ENCODE data around the gene AFAP1.

Gene AFAP1

DNA sequence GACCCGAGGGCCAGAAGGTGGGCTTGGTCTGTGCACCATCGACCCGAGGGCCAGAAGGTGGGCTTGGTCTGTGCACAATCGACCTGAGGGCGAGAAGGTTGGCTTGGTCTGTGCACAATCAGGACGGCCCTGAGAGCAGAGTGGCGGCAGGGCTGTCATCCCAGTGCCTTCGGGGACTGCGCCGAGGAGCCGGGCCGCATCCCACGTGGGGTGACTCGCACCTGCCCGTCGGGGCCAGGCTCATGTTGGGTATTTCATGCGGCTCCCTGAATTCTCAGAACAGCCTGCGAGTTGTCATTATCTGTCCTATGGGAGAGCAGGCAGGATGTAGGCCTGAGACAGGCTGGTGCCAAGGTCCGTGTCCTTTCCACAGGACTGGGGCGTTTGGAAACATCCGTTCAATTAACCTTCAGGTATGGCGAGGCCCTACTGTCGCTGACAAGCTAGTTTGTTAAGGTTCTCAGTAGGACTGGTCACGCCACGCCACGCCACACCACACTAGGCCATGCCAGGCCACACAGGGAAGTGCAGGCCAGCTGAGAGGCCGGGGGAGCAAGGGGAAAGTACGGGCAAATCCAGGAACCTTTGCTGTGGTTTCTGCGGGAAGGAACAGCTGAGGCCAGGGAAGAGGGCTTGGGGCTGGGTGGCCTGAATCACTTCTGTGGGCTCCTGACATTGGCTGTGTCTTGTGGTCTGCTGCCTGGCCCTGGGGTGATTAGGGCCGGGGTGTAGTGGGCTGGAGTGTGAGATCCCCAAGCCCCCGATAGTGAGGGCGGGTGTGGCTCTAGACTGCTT is 182.9 kb downstream of the AFAP1 start:
- no peak for DNase-seq (ENCODE audit: low read depth, low spot score)

DNA sequence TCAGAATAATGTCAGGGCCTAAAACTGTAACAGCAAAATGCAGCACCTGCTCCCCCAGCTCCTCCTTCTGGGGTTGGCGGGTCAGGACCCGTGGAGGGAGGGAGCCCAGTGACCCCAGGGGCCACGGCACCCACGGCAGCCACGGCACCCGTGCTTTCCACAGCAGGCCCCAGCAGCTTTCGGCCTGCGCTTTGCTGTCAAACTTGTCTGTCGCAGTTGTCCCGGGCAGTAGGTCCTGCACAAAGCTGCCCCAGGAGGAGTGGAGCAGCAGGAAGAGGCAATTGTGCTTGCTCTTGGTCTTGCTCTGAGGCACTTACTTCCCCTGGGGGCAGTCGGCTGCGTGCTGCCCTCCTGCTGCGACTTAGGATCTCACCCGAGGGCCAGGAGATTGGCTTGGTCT is 183.6 kb downstream of the AFAP1 start:
- no peak for DNase-seq (ENCODE audit: low read depth, low spot score)

DNA sequence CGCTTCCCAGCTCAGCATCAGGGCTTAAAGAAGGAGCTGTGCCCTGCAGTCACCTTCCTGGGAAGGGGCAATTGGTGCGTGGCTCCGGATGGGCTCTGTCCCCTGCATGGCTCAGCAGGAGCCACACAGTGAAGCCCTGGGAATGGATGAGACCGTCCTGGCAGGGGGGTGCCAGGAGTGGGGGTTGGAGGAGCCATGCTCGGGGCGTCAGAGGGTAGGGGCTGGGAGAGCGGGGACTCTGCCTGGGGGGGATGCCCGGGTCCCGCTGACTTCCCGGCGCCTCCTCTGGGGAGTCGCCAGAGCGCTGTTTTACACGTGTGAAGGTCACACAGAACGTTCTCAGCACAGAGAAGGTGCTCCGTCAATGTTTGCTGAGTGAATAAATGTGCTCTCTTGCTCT is 184.1 kb downstream of the AFAP1 start:
- no peak for DNase-seq (ENCODE audit: low read depth, low spot score)

DNA sequence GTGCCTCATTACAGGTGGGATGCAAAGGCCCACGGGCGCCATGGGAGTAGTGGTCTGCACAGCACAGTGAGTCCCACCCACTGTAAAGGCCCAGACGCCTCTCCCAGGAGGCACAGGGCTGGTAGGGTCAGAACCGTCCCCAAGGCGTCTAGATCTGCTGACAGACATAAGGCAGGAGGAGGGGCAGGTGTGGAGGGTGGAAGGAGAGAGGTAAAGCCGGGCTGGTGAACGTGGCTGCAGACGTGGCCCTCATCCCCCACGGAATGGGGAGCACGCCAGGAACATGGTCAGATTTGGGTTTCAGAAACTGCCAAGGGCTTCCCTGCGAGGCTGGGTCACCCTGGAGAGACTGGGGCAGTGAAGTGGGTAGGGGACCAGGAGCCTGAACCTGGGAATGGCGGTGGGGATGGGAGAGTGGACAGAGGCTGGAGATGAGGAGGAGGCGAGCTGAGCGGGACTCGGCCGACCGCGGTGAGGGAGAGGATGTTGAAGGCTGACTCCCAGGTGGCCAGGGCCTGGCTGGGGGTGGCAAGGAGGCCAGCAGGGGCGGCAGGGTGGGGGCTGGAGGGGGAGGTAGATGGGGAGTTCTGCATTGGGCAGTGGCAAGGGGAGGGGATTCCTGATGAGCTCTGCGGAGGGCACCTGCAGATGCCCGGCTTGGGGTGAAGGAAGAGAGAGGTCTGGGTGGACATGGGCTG is 184.9 kb downstream of the AFAP1 start:
- no peak for DNase-seq (ENCODE audit: low read depth, low spot score)

DNA sequence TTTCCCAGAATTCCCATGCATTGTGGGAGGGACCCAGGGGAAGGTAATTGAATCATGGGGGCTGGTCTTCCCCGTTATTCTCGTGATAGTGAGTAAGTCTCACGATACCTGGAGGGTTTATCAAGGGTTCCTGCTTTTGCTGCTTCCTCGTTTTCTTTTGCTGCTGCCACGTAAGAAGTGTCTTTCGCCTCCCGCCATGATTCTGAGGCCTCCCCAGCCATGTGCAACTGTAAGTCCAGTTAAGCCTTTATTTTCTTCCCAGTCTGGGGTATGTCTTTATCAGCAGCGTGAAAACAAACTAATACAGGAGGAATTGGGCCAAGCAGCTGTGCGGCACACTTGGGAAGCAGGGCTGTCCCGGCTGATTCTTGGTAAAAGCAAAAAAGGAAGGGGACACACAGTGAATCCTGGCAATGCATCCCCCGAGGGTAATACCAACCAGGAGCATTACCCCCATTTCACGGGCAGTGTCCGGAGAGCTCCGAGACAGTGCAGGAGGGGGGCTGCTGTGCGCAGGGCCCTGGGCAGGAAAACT is 185.7 kb downstream of the AFAP1 start:
- no peak for DNase-seq (ENCODE audit: low read depth, low spot score)

DNA sequence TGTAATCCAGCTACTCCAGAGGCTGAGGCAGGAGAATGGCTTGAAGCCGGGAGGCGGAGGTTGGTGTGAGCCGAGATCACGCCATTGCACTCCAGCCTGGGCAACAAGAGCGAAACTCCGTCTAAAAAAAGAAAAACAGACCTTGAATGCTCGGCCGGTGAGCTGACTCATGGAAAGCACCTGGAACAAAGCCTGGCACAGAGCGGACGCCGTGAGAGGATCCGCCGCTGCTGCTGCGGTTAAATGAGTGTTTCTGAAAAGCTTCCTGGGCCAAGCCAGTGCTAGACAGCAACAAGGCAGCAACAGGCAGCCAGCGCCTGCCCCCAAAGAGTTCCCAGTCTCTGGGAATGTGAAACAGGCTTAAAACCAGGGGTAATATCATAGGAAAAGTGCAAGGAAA is 186.4 kb downstream of the AFAP1 start:
- no peak for DNase-seq (ENCODE audit: low read depth, low spot score)

DNA sequence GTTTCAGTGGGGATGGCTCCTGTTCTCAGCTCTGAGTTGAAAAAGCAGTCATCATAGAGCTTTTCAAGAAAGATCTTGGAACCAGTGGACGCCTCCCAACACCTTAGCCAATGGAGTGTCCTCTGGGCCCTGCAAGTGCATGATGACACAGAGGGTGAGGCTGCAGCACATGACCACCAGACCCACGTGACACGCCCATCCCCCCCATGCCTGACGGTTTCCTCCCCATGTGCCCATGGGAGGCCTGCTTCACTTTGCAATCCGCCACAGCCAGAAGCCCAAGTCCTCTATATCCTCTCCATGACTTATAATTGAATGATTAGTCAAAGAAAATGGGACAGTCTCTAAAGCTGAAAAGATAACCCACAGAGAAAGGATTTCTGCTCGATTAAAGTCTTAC is 187.0 kb downstream of the AFAP1 start:
- DNase-seq (ENCODE audit: low read depth, low spot score), result no peak

DNA sequence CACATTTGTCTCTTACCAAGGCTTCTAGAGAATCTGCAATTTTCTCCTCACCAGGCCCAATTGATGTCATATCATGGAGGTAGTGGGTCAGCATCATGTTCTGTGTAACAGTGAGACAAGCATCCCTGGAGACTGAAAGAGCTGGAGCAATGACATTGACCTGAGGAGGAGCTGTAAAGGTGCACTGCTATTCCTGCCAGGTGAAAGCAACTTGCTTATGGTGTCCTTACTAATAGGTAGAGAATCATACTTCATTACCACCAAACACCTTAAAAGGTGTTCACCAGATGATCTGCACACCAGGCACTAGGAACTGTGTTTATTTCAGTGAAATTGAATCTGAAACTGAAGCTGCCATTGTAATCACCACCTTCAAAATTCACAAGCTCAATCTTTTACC is 188.7 kb downstream of the AFAP1 start:
- no peak for DNase-seq (ENCODE audit: low read depth, low spot score)

DNA sequence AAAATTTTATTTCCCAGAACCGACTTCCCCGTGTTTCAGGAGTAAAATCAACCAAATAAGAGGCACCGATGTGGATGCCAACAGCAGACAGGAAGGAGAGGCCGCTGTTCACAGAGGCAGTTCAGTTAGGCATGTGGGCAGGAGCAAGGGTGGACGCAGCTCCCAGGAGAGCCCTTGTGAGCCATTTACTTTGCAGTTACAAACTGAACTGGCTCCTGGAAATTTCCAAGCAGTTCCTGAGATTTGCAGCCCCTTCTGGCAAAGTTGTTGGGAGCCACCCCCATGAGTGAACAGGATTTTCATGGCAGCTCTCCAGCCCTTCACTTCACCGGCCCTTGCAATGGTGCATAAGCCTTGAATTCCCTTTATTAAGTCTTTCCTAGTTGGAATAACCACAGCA is 189.1 kb downstream of the AFAP1 start:
- no peak for DNase-seq (ENCODE audit: low read depth, low spot score)

DNA sequence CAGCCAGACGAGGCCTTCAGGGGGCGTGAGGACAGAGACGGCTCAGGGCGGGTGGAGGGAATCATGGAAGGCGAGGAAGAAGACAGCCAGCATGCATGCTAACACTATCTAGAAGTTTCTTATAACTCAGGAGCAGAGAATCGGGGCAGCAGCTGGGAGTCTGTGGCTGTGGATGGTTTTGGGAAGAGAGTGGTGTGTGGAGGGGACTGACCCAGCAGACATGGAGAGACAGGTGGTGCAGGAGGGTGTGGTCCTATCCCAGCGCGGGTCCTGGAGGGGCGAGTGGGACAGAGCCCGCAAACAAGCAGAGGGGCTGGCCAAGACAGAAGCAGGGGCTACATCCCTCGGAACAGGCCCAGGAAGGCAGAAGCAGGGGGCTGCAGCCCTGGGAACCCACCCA is 192.1 kb downstream of the AFAP1 start:
- no peak for DNase-seq (ENCODE audit: low read depth, low spot score)

DNA sequence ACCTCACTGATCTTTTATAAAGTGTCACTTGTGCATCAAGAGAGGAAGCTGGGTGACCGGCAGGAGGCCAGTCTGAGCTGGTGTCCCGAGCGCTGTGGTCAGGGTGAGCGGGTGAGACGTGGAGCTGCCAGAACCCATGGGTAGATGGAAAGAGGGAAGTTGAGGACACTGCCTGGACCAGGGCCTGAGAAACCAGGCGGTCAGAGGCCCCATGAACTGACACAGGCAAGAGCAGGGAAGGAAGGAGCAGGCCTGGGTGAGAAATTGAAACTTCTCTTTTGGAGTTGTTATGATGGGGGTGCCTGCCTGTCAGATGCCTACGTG is 192.6 kb downstream of the AFAP1 start:
- no peak for DNase-seq (ENCODE audit: low read depth, low spot score)

DNA sequence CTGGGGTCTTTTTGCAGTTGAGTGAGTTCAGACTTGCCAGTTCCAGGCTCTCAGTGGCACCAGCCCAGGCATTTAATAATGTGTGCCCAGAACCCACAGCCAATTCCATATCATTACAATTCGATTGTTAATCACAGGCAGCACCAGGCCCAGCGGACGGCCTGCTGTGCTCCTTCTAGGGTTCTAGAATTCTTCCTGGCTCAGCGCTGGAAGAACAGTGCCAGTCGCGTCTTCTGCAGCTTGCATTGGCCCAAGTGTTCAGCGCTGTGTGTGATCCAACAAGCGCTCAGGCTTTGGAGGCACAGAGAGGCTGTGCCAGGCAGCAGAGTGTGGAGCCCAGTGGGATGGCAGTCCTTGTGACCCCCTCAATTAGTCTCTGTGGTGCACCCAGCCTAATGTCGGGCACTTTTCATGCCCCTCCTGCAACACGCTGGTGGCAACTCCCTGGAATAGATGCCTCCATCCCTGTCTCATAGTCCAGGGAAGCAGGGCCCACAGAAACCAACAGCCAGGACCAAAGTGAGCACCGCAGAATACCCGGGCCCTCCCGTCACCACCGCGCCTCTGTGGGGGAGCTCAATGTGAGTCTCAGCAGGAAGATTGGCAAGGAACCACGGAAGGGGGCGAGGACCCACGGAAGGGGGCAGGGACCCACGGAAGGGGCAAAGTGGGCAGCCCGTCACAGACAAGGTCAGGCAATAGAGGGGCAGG is 193.2 kb downstream of the AFAP1 start:
- DNase-seq (ENCODE audit: low read depth, low spot score), result no peak

DNA sequence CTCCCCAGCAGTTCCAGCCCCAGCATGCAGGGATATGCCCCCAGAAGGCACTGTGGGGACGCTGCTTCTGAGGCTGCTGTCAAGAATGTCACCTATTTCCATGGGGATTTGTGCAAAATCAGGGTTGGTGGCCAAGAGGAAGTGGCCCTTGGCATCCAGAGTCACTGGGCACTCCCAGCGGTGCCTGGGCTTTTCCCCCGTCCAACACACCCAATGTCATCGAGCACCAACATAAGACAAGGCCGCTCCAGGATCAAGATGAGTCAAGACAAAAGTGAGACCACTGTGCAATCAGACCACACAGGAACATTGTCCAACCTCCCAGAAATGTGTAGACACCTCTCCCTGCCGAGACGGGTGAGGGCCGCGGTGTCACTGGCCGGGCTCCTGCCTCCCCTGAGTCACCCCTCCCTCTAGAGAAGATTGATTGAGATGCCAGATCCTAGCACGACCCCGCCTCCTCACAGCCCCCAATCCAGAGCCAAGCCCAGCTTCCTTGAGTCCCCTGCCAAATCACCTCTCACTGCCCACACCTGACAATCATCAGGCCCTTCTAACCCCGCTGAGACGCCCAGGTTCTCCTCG is 194.3 kb downstream of the AFAP1 start:
- no peak for DNase-seq (ENCODE audit: low read depth, low spot score)

DNA sequence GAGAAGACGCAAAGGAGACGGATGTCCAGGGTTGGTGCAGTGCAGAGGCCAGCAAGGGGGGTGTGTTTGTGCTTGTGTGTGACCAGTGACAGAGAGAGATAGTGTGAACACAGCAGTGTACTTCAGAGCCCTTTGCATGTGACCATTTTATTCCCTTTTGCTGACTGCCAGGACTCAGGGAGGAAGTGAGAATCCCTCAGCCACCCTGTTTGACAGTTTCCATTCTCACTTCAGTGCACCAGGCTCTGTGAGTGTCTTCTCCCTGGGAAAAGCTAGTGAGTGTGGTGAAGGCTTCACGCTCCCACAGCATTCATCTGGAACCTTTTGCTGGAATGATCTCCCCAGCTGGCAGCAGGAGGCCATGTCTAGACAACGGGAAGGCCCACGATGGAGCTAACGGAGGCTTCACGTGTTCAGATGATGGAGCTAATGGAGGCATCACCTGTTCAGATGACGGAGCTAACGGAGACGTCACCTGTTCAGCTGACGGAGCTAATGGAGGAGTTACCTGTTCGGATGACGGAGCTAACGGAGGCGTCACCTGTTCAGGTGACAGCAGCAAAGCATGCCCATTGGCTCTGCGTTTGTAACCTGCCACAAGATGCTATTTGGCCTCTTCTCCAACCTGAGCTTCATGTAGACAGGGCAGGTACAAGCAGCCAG is 195.4 kb downstream of the AFAP1 start:
- DNase-seq (ENCODE audit: low read depth, low spot score), result no peak

DNA sequence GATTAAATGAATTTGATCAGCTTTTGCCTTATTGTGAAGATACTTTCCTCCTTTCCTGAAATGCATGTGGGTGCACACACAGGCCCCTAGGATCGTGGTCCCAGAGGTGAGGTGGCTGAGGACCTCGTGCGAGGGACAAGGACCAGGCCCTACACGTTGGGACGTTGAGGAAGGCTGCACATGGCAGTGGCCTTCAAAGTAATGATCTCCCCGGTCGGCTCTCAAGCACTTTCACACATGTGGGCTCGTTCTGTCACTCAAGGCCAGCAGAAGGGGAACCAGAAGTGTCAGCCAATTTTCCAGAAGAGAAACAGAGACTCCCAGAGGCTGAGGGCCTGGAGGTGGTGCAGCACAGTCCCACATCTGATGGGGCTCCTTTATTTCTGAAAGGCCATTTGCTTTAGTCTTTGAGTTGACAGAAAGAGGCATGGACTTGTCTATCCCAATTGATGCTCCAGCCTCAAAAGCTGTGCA is 196.8 kb downstream of the AFAP1 start:
- no peak for DNase-seq (ENCODE audit: low read depth, low spot score)

DNA sequence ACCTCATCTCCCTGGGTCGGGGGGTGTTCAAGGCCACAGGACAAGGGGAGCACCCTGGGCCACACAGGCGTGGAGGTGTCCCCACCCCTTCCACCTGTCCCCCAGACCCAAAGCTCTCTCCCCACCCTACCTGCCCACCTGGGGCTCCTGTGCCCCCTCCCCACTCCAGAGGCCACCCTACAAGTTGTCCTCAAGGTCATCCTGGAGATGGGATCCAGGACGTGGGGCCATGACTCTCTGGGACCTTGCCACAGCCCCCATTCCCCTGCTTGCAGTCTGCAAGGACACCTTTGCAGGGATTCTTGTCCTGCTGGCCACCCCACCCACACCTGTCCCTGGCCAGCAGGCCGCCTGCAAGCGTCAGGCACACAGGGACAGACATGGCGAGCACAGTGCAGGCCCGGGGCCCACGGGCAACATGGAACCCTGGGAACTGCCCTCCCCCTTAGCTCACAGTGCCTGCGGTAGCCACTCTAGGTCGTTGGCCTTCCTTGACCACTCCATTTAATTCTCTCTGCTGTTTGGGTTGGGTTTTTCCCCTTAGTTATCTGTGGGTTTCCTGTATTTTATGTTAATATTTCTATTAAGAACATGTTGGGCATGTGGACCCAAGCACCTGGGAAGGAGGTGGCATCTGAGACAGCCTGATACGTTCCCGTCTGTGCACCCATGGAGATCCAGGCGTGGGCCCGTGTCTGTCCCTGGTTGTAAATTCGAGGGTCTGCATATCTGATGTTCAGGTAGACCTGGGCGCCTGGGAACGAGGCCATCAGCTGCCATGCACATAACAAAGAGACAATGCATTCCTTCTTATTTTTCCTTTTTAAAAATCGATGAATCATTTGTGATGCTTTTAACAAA is 197.5 kb downstream of the AFAP1 start:
- no peak for DNase-seq (ENCODE audit: low read depth, low spot score)

DNA sequence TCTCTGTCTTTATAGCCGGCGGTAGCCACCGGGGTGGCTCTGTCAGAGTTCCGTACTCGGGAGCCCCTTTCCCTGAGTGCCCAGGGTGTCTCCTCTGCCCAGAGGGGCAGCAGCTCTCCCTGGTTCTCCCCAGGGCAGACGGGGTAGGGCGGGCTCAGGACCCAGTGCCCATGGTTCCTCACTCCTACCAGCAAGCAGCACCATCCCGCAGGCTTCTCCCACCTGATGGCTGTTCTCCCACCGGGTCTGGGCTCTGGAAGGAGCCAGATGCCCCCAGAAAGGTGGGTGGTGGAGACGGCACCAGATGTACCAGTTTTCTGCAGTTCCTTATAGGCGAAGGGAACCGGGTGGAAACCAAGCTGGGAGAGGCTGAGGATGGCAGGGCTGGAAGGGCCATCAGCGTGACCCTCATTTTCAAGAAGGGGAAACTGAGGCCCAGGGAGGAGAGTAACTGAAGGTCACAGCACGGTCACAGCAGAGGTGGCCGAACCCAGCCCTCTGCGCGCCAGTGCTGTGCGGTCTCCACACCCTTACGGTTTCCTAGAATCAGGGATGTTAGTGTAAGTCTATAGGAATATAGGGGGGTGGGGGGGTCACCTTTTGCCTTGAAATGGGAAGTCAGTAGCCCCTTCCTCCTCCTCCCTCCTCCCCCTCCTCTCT is 198.7 kb downstream of the AFAP1 start:
- DNase-seq (ENCODE audit: low read depth, low spot score), result no peak

DNA sequence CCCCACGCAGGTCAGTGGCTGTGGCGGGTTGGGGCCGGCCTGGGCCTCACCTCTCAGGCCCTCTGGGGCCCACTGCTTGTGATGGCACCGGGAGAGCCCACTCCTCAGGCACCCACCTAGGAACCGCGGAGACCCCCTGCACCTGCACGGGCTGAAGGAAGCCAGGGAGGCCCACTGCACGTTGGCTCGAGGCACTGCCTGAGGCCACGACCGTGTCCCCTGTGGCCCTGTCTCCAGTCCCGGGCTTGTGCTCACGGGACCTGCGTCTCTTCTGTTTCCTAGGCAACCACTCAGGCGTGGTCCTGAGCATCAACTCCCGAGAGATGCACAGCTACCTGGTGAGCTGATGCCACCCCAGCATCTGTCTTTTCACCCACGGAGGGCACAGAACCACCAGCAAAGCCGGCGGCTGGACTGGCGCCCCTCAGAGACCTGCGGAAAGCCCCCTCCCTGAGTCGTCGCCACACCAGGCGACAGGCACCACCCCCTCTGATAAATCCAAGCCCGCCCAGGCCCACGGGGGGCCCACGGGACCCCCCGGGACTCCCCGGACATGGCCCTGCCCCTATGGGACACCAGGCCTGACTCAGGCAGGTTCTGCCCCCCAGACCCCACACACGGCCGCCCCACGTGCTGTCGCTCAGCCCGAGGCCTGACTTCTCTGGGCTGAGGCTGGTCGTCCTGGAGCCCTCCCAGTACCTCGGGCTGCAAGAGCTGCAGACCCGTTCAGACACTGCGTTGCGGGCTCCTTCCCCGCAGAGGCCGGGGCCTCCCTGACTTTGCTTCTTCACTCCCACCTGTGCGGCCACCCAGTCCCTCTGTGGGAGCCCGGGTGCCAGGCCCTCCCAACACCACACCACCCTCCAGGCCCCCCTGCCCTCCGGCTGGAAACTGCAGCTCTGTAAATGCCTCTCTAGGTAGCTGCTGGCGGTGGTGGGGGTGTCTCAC is 199.5 kb downstream of the AFAP1 start:
- DNase-seq (ENCODE audit: low read depth, low spot score), result no peak

Data from activated CD4-positive, CD25-positive, alpha-beta regulatory T cell treated with anti-CD3 and anti-CD28 coated beads, Interleukin-2, amount 50 U/mL, for 16 hours (primary cell).